ENCODE results near the gene CSNK1G1.

- TF ChIP-seq GATA2 (IDR thresholded peaks at IDR 0.05; ENCODE audit: low read depth, low read length) (no peak), GATA3 (IDR thresholded peaks at IDR 0.05; ENCODE audit: low read depth, low read length) (no peak)
Observed at GRCh38 chr15:64224511-64224910, 131.5 kb downstream of the CSNK1G1 start.

Measured in SH-SY5Y (cell line).